ENCODE results near the gene ITGAV.

DNA sequence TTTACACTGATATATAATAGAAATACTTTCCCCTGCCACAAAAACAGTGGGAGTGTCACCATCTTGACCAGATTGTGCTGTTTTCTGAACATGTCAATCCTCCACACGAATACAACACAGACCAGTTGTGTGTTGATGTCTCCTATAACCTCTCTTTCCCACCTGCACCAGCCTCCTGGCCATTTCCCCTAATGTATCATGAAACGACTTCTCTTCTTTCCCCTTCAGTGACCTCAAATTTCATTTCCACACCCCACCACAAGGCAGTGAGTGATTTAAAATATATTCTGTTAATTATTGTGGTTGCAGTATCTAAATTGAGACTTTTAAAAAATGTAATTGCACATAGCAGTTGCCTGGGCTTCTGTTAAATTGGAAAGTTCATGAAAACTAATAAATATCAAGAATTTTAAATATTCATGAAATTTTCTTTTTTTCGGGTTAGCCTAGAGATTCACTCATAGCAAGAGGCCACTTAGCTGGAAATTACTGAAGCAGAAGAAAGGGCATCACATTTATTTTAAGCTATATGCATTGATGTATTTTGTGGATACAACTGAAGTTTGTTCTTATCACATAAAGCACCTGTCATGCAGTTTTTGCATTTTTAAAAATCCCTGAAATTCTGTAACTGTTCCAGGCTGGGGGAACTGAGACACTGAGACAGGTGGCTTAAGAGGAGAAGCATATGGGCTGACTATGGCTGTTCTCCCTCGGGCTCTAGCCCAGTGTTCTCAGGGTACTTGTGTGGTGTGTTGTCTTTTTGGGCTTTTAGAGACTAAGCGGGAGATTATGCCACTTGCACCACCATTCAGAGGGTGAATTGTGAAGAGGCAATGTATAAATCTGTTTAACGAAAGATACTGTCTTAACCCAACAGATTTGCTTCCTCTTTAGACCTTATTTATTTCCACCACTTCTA, 119.9 kb downstream of the ITGAV start:
- no peak for TF ChIP-seq POLR2A (IDR thresholded peaks at IDR 0.05)
- TF ChIP-seq, protein P1, sequence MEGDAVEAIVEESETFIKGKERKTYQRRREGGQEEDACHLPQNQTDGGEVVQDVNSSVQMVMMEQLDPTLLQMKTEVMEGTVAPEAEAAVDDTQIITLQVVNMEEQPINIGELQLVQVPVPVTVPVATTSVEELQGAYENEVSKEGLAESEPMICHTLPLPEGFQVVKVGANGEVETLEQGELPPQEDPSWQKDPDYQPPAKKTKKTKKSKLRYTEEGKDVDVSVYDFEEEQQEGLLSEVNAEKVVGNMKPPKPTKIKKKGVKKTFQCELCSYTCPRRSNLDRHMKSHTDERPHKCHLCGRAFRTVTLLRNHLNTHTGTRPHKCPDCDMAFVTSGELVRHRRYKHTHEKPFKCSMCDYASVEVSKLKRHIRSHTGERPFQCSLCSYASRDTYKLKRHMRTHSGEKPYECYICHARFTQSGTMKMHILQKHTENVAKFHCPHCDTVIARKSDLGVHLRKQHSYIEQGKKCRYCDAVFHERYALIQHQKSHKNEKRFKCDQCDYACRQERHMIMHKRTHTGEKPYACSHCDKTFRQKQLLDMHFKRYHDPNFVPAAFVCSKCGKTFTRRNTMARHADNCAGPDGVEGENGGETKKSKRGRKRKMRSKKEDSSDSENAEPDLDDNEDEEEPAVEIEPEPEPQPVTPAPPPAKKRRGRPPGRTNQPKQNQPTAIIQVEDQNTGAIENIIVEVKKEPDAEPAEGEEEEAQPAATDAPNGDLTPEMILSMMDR (IDR thresholded peaks at IDR 0.05) = no peak
- no peak for TF ChIP-seq EP300 (IDR thresholded peaks at IDR 0.05)
